ENCODE measurements around the gene AIG1. TPM values are rescaled to one million over a fixed set of nuclear protein-coding genes. Genes with fewer than 3 reads are reported as not detected.
A peak's percentile ranks its signal among the peaks of the same experiment; 100 is the strongest.

The AIG1 gene
- total and polyA plus RNA-seq, 2 donors = 9.1 to 16.5 TPM

DNA sequence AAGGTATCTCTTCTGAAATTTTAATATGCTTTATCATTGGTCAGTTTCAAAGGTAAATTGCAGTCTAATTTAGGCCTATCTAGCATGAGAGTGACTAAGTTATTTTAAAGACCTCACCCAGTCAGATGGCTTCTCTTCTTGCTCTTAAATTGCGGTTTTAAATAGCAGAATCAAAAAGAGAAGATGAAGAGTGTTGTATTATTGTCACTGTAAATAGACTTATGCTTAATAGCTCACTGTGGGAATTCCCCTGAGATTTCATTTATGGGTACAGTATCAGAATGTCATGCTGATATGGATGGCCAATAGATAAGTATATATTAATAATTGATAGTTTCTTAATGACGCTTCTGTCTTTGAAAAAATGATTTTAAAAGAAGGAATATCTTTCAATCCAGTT lies 35.7 kb downstream of the AIG1 start:
- DNase-seq (ENCODE audit: low read depth in 6 of 9, low spot score in 9 of 9) = no peak
- Histone ChIP-seq H3K27ac (ENCODE audit: low read depth in 1 of 2, low read length in 1 of 2) (no peak overlapping the region), H3K4me1 (ENCODE audit: control insufficient read depth in 2 of 2, insufficient read depth in 2 of 2, low read length in 2 of 2) (no peaks in the 10 kb centered on the region), H3K9me3 (ENCODE audit: control insufficient read depth in 2 of 2, insufficient read depth in 1 of 2, low read length in 1 of 2) (no peaks in the 10 kb centered on the region), H3K4me3 (ENCODE audit: low read length in 2 of 2) (no peak overlapping the region), H3K36me3 (ENCODE audit: control insufficient read depth in 2 of 2, insufficient read depth in 2 of 2, low read length in 1 of 2) (no peaks in the 10 kb centered on the region), H3K27me3 (ENCODE audit: control insufficient read depth in 2 of 2, insufficient read depth in 1 of 2, low read length in 1 of 2) (no peaks in the 10 kb centered on the region)
- WGBS = 92% methylated on average over 2 of the region's 2 CpGs

DNA sequence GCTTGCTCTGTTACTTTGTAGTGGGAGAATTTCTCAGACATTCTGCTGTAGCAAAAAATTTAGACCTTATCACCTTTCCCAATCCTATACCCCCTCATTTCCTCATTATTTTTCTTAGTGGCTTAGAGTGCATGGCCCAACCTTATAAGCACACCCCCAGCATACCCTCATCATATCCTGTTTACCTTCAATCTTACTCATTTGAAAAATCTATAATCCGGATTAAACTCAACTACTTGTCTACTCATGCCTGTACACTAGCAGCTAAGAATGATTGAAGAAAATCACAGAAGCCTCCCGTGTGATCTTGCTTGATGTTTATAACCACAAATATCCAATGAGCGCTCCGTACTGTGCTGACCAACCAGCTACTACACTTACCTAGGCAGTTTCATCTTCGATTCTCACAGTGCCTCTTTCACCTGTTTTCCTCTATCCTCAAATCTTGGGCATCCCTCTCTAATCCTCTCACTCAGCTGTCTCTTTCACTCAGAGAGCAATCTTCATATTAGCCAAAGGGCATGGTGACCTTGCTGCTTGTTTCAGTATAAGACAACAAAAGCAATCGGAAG lies 36.6 kb downstream of the AIG1 start:
- no peak overlapping the region for H3K27ac ChIP-seq (ENCODE audit: low read depth in 1 of 2, low read length in 1 of 2)
- H3K4me1 ChIP-seq (ENCODE audit: control insufficient read depth in 2 of 2, insufficient read depth in 2 of 2, low read length in 2 of 2) = no peaks in the 10 kb centered on the region

DNA sequence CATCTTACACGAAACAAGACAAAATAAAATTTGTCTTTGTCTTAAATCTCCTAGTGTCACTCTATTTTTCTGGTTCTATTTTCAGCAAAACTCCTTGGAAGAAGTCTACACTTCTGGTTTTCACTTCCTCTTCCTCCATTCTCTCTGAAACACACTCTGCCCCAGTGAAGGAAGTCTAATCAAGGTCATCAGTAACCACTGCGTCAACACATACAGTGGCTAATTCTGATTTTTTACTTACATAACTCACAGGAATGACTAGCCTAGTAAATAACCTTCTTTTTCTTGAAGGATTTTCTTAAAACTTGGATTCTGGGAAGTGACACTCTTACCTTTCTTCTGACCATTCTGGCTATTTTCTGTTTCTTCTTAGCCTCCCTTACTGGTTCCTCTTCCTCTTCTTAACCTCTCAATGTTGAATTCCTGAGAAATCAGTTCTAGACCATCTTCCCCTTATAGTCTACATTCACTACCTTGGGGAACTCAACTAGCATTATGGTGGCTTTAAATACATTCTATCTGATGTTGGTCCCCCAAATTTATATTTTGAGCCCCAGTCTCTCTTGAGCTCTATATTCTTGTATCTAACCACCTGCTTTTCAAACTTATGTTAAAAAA lies 37.5 kb downstream of the AIG1 start:
- Histone ChIP-seq H3K9me3 (ENCODE audit: control insufficient read depth in 2 of 2, insufficient read depth in 1 of 2, low read length in 1 of 2) (no peaks in the 10 kb centered on the region), H3K27ac (ENCODE audit: low read depth in 1 of 2, low read length in 1 of 2) (no peak overlapping the region), H3K4me3 (ENCODE audit: low read length in 2 of 2) (no peak overlapping the region), H3K27me3 (ENCODE audit: control insufficient read depth in 2 of 2, insufficient read depth in 1 of 2, low read length in 1 of 2) (no peaks in the 10 kb centered on the region), H3K36me3 (ENCODE audit: control insufficient read depth in 2 of 2, insufficient read depth in 2 of 2, low read length in 1 of 2) (no peaks in the 10 kb centered on the region), H3K4me1 (ENCODE audit: control insufficient read depth in 2 of 2, insufficient read depth in 2 of 2, low read length in 2 of 2) (no peaks in the 10 kb centered on the region)
- DNase-seq (ENCODE audit: low read depth in 6 of 9, low spot score in 9 of 9) = peak in 1 of 9 donors; percentile 21
- WGBS = 58% methylated on average over 2 of the region's 2 CpGs

More for the DNA sequence above, 36.6 kb downstream of the AIG1 start:
- H3K4me3 ChIP-seq (ENCODE audit: low read length in 2 of 2) = no peak overlapping the region
- WGBS = 95% methylated on average over 6 of the region's 6 CpGs
- no peaks in the 10 kb centered on the region for H3K27me3 ChIP-seq (ENCODE audit: control insufficient read depth in 2 of 2, insufficient read depth in 1 of 2, low read length in 1 of 2)
- no peak for DNase-seq (ENCODE audit: low read depth in 6 of 9, low spot score in 9 of 9)
- H3K9me3 ChIP-seq (ENCODE audit: control insufficient read depth in 2 of 2, insufficient read depth in 1 of 2, low read length in 1 of 2) = no peaks in the 10 kb centered on the region
- H3K36me3 ChIP-seq (ENCODE audit: control insufficient read depth in 2 of 2, insufficient read depth in 2 of 2, low read length in 1 of 2) = no peaks in the 10 kb centered on the region

DNA sequence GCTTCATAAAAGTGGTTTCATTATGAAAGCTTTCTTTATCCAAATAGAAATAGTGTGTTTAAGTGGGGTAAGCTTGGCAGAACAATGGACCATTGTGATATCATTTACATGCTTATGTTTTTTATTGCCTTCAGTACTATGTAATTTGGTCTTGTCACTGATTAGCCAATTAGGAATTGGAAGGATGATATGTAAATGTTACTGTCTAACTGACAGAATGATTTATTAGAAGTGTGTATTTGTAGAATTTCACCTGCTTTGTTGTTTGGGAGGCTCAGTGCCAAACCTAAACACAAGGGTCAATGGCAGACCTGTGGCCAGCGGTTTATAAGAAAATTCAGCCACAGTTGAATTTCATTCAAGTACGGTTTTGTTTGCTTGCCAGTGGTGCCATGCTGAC lies 39.0 kb downstream of the AIG1 start:
- Histone ChIP-seq H3K27ac (ENCODE audit: low read depth in 1 of 2, low read length in 1 of 2) (no peak overlapping the region), H3K4me3 (ENCODE audit: low read length in 2 of 2) (no peak overlapping the region), H3K9me3 (ENCODE audit: control insufficient read depth in 2 of 2, insufficient read depth in 1 of 2, low read length in 1 of 2) (no peaks in the 10 kb centered on the region), H3K4me1 (ENCODE audit: control insufficient read depth in 2 of 2, insufficient read depth in 2 of 2, low read length in 2 of 2) (no peaks in the 10 kb centered on the region), H3K27me3 (ENCODE audit: control insufficient read depth in 2 of 2, insufficient read depth in 1 of 2, low read length in 1 of 2) (no peaks in the 10 kb centered on the region), H3K36me3 (ENCODE audit: control insufficient read depth in 2 of 2, insufficient read depth in 2 of 2, low read length in 1 of 2) (no peaks in the 10 kb centered on the region)
- DNase-seq (ENCODE audit: low read depth in 6 of 9, low spot score in 9 of 9) = no peak
- 96% methylated on average over 2 of the region's 2 CpGs for WGBS

DNA sequence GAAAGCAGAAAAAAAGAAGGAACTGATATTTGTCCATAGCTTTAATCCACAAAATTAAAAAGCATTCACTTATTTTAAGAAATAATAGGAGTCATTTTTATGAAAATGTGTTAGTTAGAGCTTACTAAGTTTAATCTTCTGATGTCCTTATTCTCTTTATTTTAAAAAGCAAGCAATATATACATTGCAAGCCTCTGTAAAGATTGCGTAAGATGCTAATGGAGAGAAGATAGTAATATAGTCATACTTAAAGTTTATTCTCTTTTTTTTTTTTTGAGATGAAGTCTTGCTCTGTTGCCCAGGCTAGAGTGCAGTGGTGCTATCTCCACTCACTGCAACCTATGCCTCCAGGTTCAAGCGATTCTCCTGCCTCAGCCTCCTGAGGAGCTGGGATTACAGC lies 39.7 kb downstream of the AIG1 start:
- WGBS = 99% methylated on average over 2 of the region's 2 CpGs

DNA sequence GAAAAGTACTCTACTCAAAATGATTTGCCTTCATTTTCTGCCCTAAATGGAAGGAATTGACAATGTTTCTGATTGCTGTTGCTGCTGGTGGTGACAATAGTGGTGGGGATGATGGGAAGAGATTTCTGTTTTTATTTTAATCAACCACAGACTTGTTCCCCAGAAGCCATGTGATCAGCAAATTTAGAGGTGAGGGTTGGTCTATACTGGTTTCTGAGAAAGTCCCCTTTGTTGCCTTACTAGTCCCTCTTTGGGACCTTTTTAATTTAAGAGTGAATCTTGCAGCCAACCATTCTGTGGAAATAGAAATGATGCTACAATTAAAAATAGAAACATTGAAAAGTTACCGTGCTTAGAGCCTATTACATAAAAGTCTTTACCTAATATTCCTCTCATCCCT lies 43.2 kb downstream of the AIG1 start:
- Histone ChIP-seq H3K4me1 (ENCODE audit: control insufficient read depth in 2 of 2, insufficient read depth in 2 of 2, low read length in 2 of 2) (no peaks in the 10 kb centered on the region), H3K36me3 (ENCODE audit: control insufficient read depth in 2 of 2, insufficient read depth in 2 of 2, low read length in 1 of 2) (no peaks in the 10 kb centered on the region), H3K27ac (ENCODE audit: low read depth in 1 of 2, low read length in 1 of 2) (no peak overlapping the region), H3K27me3 (ENCODE audit: control insufficient read depth in 2 of 2, insufficient read depth in 1 of 2, low read length in 1 of 2) (no peaks in the 10 kb centered on the region), H3K9me3 (ENCODE audit: control insufficient read depth in 2 of 2, insufficient read depth in 1 of 2, low read length in 1 of 2) (no peaks in the 10 kb centered on the region), H3K4me3 (ENCODE audit: low read length in 2 of 2) (no peak overlapping the region)
- 98% methylated on average over 1 of the region's 1 CpG for WGBS
- DNase-seq (ENCODE audit: low read depth in 6 of 9, low spot score in 9 of 9) = no peak

More for the DNA sequence above, 39.7 kb downstream of the AIG1 start:
- Histone ChIP-seq H3K27ac (ENCODE audit: low read depth in 1 of 2, low read length in 1 of 2) (no peak overlapping the region), H3K27me3 (ENCODE audit: control insufficient read depth in 2 of 2, insufficient read depth in 1 of 2, low read length in 1 of 2) (no peaks in the 10 kb centered on the region), H3K9me3 (ENCODE audit: control insufficient read depth in 2 of 2, insufficient read depth in 1 of 2, low read length in 1 of 2) (no peaks in the 10 kb centered on the region), H3K4me1 (ENCODE audit: control insufficient read depth in 2 of 2, insufficient read depth in 2 of 2, low read length in 2 of 2) (no peaks in the 10 kb centered on the region), H3K36me3 (ENCODE audit: control insufficient read depth in 2 of 2, insufficient read depth in 2 of 2, low read length in 1 of 2) (no peaks in the 10 kb centered on the region), H3K4me3 (ENCODE audit: low read length in 2 of 2) (no peak overlapping the region)
- DNase-seq (ENCODE audit: low read depth in 6 of 9, low spot score in 9 of 9) = no peak

DNA sequence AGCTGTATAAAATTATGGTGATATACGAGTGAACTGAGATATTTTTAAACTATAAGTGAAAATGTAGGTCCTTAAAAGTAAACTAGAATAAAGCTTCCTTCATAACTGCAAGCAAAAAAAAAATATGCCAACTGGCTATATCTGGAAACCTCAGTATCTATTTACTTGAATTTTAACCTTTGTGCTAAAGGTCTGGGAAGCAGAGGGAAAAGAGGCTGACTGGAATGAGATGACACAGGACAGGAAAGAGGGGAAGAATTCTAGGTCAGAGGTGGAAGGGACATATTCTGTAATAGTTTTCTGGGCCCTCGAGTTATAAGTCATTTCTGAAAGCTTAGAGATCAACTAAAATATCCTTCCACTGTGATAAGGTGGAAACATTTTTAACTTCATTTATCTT lies 46.8 kb downstream of the AIG1 start:
- WGBS = 94% methylated on average over 2 of the region's 2 CpGs
- H3K27ac ChIP-seq (ENCODE audit: low read depth in 1 of 2, low read length in 1 of 2) = no peak overlapping the region
- no peak for DNase-seq (ENCODE audit: low read depth in 6 of 9, low spot score in 9 of 9)

DNA sequence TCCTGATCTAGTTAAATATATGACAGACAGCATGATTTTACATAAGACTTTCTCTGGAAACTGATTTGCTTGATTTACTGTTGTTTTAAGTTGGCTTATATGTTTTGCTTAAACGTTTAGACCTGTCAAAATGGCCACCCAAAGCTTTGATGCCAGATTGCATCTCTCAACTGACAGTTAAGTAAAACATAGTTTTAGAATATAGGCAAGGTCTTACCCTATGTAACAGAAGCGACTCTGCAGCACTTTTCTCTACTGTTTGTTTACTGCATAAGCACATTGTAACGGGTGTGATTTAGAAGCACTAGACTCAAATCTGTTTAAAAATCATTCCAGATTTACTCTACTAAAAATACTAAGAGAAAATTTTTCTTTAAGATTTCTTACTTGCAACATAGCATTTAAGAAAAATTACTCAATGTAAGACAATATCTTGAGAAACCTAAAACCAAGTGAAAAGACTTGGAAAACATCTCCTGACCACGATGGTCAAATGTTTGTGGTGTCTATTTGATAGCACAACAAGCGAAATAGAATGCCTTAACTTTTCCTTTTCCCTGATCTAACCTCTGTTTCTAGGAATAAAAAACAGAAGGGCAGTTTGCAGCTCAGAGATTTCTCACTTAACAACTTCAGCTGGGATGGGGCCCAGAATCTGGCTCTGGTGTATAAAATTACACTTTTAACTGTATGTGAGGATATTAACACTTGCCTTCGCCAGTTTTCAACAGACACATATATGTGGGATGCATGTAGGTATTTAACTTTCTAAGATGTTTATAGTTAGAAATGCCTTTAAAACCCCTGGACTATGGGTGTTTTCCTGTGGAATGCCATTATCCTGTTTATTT lies 47.4 kb downstream of the AIG1 start:
- H3K9me3 ChIP-seq (ENCODE audit: control insufficient read depth in 2 of 2, insufficient read depth in 1 of 2, low read length in 1 of 2) = no peaks in the 10 kb centered on the region
- H3K27ac ChIP-seq (ENCODE audit: low read depth in 1 of 2, low read length in 1 of 2) = no peak overlapping the region
- H3K27me3 ChIP-seq (ENCODE audit: control insufficient read depth in 2 of 2, insufficient read depth in 1 of 2, low read length in 1 of 2) = no peaks in the 10 kb centered on the region
- WGBS = 93% methylated on average over 6 of the region's 6 CpGs
- no peaks in the 10 kb centered on the region for H3K4me1 ChIP-seq (ENCODE audit: control insufficient read depth in 2 of 2, insufficient read depth in 2 of 2, low read length in 2 of 2)
- H3K36me3 ChIP-seq (ENCODE audit: control insufficient read depth in 2 of 2, insufficient read depth in 2 of 2, low read length in 1 of 2) = no peaks in the 10 kb centered on the region
- DNase-seq (ENCODE audit: low read depth in 6 of 9, low spot score in 9 of 9) = no peak
- H3K4me3 ChIP-seq (ENCODE audit: low read length in 2 of 2) = no peak overlapping the region

More for the DNA sequence above, 46.8 kb downstream of the AIG1 start:
- H3K27me3 ChIP-seq (ENCODE audit: control insufficient read depth in 2 of 2, insufficient read depth in 1 of 2, low read length in 1 of 2) = no peaks in the 10 kb centered on the region
- H3K4me3 ChIP-seq (ENCODE audit: low read length in 2 of 2) = no peak overlapping the region
- no peaks in the 10 kb centered on the region for H3K36me3 ChIP-seq (ENCODE audit: control insufficient read depth in 2 of 2, insufficient read depth in 2 of 2, low read length in 1 of 2)
- no peaks in the 10 kb centered on the region for H3K9me3 ChIP-seq (ENCODE audit: control insufficient read depth in 2 of 2, insufficient read depth in 1 of 2, low read length in 1 of 2)
- no peaks in the 10 kb centered on the region for H3K4me1 ChIP-seq (ENCODE audit: control insufficient read depth in 2 of 2, insufficient read depth in 2 of 2, low read length in 2 of 2)

DNA sequence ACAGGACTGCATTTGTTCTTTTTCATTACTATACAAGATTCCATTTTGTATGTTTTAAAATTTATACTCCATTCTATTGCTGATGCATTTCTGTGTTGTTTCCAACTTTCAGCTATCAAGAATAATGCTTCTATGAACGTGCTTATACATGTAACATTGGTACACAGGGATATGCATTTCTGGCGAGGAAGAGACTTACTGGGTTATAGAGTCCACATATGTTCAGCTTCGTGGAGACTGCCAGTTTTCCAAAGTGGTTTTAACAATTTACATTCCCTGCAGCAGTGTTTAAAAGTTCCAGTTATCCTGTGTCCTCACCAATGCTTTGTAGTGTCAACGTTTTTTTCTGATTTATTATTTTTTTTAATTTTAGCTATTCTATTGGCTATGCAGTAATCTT lies 48.5 kb downstream of the AIG1 start:
- Histone ChIP-seq H3K36me3 (ENCODE audit: control insufficient read depth in 2 of 2, insufficient read depth in 2 of 2, low read length in 1 of 2) (no peaks in the 10 kb centered on the region), H3K9me3 (ENCODE audit: control insufficient read depth in 2 of 2, insufficient read depth in 1 of 2, low read length in 1 of 2) (no peaks in the 10 kb centered on the region), H3K27me3 (ENCODE audit: control insufficient read depth in 2 of 2, insufficient read depth in 1 of 2, low read length in 1 of 2) (no peaks in the 10 kb centered on the region), H3K27ac (ENCODE audit: low read depth in 1 of 2, low read length in 1 of 2) (no peak overlapping the region), H3K4me3 (ENCODE audit: low read length in 2 of 2) (no peak overlapping the region), H3K4me1 (ENCODE audit: control insufficient read depth in 2 of 2, insufficient read depth in 2 of 2, low read length in 2 of 2) (no peaks in the 10 kb centered on the region)
- no peak for DNase-seq (ENCODE audit: low read depth in 6 of 9, low spot score in 9 of 9)
- 95% methylated on average over 4 of the region's 4 CpGs for WGBS
